GM19025 (cell line): Measurements from ENCODE around the gene GGCX.
"Not testable (repeated sequence)": the region's sequence is repeated elsewhere in the genome, so short reads cannot be mapped to it uniquely, and the experiment has no call there.

Experiments
- ATAC-seq: cut with Tn5 transposase; IDR thresholded peaks from one replicate; pipeline ENCODE4 v1.9.1; 2021; ENCODE audit warnings: mild to moderate bottlenecking, low read depth, moderate library complexity; ENCODE audit not compliant: unreplicated experiment

Gene GGCX

DNA sequence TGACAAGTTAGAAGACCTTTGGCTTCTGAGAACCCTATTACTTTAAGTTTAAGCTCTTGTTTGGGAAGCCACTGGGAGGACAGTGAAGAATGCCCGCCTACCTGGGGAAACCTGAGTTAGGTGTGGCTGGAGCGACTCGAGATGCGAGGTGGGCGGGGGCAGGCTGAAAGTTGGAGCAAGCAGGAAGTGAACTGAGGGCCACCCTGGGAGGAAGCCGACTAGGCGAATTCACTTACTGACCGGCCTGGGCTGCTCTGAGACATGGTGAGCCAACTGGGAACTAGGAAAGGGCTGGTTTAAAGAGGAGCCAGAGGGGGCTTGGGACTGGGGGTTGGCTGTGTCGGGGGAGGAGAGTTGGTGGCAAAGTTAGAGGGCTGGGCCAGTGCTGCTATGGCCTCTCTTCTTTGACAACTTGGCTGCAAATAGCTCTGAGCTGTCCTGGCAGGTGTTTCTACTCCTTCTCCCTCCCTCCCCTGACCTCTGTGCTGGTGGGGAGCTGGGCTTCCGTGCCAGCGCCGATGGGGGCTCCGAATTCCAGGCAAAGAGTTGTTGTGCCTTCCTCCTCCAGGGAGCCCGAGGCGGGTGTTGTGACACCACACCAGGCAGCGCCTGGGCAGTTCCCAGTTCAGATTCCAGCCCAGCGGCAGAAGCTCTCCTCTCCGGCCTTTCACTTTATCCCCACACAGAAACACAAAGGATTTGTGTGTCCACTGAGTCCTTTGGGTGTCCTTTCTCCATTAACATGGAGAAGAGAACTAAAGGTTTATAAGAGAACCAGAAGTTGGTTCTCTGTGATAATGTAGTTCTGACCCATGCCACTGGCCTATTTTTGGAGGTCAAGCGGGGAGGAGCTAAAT, 16.3 kb upstream of the GGCX start, which contains the start of gene VAMP8:
Gene VAMP8, plus strand, starts transcription at position 201 of the 857 bp plus-strand sequence. Its CDS starts 61 bp downstream, at position 262.
- peak; percentile 74 for ATAC-seq

DNA sequence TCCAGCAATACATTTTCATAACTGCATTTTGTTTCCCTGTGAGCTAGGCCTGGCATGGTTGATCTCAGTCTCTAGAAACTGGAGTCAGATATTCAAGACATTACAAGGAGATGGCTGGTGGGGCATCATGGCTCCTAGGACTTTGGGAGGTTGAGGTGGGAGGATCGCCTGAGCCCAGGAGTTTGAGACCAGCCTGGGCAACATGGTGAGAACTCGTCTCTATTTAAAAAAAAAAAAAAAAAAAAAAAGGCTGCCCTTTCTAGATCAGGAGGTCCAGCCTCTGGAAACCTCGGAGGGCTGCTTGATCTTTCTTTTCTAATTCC, 15.7 kb upstream of the GGCX start:
- ATAC-seq = no peak

DNA sequence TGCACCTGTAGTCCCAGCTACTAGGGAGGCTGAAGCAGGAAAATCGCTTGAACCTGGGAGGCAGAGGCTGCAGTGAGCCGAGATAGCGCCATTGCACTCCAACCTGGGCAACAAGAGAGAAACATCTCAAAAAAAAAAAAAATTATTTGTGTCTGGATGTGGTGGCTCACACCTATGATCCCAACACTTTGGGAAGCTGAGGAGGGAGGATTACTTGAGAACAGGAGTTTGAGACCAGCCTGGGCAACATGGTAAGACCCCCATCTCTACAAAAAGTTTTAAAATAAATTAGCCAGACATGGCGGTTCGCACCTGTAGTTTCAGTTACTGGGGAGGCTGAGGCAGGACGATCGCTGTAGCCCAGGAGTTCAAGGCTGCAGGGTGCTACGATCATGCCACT, 14.4 kb upstream of the GGCX start:
- no peak for ATAC-seq

DNA sequence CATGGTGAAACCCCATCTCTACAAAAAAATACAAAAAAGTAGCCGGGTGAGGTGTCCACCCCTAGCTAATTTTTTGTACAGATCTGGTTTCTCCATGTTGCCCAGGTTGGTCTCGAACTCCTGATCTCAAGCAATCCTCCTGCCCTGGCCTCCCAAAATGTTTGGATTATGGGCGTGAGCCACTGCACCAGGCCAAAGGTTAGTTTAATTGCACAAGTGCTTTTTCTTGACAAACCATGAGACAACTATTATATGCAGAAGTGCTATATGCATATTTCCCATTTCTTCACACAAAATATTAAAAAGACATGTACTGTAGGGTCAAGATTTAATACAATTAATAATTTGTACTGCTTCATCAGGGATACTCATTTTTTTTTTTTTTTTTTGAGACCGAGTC, 5.0 kb upstream of the GGCX start:
- ATAC-seq = no peak

DNA sequence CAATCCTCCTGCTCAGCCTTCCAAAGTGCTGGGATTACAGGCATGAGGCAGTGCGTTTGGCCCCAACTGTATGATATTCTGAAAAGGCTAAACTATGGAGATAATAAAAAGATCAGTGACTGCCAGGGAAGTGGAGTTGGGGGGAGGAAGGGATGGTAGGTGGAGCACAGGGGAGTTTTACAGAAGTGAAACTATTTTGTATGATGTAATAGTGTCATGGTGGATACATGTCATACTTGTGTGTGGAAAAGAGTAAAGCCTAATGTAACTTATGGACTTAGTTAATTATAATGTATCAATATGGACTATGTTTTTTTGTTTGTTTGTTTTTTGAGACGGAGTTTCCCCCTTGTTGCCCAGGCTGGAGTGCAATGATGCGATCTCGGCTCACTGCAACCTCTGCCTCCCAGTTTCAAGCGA, 2.9 kb upstream of the GGCX start:
- no peak for ATAC-seq

DNA sequence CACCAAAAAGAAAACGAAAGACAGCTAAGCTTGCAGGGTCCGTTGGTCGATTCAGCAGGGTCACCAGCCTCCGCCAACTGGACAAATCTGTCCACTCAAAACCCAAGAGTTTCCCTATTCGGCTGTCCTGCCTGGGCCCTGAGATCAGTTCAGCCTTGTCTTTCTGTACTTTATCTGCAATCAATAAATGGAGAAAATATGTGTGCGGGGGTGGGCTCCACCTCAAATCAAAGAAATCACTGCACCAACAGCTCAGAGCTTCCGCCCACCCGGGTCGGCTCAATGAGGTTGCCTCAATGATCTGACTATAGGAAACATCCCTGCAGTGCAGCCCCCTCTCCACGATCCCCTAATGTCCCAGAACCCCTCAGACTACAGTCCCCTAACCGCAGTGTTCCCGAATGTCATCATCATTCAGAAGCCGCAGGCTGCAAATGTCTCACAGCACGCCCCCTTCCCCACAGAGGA, 447 bp downstream of the GGCX start:
- peak; percentile 5 for ATAC-seq

DNA sequence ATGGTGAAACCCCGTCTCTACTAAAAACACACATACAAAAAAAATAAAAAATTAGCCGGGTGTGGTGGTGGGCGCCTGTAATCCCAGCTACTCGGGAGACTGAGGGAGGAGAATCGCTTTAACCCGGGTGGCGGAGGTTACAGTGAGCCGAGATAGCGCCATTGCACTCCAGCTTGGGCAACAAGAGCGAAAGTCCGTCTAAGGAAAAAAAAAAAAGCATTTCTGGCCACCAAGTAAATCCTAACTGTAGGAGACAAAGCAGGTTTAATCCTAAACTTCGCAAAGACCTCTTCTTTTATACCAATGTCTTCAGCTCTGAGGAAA, 928 bp downstream of the GGCX start:
- not testable (repeated sequence) for ATAC-seq

DNA sequence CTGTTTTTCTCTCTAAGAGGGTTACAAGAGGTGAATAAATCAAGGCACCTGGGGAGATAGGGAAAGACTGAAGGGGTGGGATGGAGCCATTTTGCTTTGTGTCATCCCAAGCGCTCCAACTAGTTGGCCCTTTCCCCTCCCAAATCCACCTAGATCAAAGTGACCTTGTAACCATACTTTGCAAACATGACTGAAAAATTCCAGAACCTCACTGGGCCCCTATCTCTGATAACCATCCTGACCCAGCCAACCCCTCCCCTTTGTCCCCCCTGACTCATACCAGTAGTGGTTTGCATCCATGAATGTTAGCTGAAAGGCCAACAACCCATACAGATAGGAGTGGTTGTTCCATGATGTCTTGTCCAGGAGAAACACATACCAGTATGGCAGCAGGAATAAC, 3.1 kb downstream of the GGCX start:
- ATAC-seq = no peak

DNA sequence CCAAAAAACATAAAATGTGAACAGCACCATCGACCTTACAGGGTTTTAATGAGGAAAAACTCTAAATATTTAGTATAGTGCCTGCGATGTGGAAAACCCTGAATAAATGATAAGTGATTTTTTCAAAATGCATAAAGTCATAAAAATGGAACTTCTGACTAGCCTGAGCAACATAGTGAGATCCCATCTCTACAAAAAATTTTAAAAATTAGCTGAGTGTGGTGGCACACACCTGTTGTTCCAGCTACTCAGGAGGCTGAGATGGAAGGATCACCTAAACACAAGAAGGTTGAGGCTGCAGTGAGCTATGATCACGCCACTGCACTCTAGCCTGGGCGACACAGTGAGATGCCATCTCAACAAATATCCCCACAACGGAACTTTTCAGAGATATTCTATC, 4.2 kb downstream of the GGCX start:
- ATAC-seq = no peak

DNA sequence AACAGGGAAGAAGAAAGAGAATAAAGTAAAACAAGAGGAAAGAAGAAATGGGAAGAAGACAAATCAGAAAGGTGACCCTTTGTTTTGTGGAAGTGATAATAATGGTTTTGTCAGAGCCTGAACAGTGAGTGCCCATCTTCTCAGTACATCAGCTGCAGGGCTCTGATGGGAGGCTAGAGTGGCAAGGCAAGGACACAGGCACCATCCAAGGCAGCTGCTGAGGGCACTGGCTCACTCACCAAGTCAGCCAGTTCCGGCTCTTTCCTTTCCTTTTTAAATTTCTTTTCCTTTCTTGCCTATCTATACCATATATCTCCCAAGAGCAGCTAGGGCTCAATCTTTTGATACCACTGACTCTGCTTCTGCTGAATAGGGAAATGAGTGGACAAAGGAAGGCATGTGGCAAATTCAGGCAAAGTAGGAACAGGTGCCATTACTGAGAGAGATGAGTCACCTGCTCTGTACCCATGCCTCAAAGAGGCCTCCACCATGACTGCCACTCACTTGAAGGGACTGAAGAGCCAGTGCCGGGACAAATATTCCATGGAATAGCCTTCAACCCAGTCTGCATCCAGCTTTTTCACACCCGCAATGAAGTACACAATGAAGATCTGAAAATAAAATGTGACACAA, 6.2 kb downstream of the GGCX start:
- no peak for ATAC-seq

DNA sequence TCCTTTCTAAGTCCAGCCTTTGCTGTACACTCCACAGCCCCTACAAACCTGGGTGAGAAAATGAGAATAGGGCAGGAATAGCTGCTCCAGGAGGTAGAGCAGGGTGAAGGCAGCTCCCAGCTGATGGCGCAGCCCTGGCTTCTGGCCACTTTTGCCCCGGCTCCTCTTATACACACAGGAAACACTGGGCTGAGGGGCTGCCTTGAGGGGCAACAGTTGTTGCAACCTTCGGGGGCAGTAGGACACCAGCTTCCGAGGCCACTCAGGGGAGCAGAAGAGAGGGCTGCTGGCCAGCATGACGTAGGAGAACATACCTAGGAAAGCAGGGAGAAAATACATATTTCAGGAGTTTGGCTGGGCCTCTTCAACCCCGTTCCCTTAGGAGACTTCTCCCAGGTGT, 8.1 kb downstream of the GGCX start:
- no peak for ATAC-seq

DNA sequence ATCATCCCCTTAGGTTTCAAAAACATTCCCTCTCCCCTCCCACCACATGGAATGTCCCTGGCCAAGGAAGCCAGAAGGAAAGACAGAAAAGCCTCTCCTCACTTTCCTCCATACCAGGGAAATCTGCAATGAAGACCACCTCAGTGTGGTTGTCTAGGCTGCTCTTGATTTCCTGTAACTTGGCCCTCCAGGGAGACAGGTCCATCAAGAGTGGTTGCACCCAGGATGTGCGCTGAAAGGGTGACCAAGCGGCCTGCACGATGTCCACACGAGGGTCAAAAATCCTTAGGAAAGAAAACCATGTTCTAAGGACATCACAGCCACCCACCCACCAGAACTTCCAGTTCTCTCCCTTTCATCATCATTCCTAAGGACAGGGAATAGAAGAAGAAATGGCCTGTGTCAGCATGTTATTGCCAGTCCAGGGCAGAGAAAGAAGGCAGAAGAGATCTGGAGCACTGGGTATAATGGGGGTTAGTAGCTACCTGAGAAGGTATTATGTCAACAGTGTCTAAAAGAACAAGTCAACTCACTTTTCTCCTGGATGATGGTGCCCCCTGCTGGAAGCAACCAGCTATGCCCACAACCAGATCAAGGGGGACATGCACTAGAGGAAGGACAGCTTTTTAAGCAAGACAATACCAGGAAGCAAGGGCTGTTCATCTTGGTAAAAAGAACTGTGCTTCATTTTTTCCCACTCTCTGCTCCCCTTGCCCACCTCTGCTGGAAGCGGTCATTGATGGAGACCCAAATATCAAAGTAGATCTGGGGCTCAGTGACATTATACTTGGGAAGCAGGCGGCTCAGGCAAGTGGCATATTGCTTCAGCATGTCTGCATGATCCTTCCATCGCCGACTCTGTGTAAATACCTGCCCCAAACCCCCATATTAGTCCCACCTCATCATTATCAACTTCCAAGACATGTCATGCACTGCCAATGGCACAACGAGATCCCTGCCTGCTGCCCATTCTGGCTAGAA, 9.3 kb downstream of the GGCX start:
- ATAC-seq = no peak

DNA sequence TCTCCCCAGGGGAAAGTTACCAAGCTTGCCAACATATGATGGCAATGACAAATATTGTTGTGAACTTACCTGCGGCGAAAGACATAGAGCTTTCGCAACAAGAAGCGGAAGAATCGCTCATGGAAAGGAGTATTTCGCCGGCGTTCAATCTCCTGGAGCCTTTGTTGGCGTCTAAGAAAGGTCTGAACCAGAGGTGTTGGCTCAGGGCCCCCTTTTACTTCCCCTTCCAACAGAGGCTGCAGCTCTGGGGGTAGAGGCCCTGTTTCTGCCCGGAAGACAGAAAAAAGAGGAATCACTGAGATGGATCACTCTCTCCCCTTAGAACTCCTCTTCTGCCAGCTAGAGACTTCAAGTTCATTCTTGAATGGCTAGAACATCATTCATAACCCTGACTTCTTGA, 10.8 kb downstream of the GGCX start:
- no peak for ATAC-seq

DNA sequence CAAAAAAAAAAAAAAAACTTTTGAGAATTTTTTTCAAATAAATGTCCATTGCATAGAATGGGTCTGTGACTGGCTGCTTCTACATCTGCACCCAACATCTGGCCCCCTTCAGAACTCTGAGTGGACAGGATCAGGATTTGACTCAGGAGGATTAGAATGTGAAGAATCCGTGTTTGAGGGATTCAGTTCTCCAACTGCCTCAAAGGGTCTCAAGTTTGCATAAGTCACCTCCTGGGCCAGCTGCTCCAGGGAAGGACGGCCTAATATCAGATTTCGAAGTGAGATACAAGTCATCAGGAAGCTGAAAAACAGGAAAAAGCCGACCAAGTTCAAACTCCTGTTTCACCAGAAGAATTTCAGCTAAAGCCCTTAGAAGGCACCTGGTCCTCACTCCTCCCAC, 11.5 kb downstream of the GGCX start:
- no peak for ATAC-seq

DNA sequence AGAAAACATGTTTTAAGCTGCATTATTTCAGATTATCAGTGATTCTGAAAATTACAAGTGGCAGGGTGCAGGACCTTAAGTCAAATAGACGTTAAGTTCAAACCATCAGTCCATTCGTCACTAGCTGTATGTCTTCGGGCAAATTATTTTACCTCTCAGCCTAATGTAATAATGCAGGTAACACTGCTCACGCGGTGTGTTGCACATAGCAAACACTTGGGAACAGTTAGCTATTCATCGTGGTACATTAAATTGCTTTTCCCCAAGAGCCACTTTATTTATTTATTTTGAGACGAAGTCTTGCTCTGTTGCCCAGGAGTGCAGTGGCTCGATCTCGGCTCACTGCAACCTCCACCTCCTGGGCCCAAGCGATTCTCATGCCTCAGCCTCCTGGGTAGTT, 12.2 kb downstream of the GGCX start:
- ATAC-seq = no peak

DNA sequence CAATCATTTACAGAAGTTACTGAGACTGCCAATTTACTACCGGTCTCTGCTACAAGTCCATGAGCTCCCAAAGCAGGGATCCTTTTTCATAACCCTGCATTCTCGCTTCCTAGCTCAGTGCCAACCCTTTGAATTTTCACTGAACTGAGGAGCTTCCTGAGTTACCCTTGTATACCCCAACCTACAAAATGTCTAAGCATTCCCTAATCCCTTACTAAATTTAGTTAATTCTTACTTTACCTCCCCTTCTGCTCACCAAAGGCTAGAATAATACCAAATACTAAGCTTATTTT, 12.7 kb downstream of the GGCX start:
- no peak for ATAC-seq

DNA sequence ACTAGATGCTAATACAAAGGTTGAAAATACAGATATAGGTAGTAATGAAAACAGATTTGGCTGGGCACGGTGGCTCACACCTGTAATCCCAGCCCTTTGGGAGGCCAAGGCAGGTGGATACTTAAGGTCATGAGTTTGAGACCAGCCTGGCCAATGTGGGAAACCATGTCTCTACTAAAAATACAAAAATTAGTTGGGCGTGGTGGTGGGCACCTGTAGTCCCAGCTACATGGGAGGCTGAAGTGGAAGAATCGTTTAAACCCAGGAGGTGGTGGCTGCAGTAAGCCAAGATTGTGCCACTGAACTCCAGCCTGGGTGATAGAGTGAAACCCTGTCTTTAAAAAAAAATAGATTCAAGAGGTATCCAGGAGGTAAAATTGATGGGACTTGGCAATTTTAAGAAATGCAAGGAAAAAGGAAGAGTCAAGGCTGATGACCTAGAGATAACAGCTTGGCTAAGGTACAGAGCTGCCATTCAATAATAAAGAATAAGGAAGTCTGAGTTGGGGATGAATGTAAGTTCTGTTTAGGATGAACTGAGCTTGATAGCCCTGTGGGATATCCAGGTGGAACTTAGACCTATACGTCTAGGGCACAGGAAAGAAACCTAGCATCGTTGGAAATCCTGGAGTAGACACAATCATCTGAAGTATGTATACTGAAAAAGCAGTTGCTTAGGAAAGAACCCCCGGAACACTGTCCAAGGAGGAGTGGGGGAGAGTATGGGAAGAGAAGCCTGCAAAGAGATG, 13.3 kb downstream of the GGCX start:
- ATAC-seq = no peak

DNA sequence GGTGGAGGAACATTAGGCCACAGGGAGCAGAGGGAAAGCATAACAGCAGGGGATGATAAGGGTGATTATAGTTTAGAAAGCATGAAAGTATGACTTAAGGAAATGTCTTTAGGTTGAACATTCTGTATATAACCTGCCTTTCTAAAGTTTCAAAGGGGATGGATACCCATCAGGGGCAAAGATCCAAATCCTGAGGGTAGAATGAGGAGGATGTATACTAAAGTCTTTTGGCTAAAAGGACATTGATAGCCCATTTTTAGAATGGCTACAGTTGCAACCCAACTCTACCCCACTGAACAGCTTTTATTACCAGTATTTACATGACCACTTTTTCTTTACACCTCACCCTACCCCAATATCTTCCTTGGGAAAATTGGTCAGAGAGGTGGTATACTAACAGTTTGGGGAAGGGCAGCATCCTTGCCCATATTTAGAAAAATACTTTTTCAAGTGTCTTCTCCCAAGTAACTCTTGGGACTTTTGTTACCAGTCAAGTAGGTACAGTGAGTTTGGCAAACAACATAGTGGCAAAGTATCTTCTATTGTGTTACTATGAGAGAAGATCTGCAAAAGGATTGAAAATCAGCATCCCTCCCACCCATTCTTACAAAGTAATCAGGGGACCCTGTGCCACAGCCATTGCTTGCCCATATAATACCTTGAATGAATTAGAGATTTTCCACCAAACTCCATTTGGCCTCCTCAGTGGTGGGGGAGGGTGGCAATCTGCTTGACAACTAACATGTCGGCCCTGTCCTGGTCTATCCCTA, 14.0 kb downstream of the GGCX start:
- no peak for ATAC-seq

DNA sequence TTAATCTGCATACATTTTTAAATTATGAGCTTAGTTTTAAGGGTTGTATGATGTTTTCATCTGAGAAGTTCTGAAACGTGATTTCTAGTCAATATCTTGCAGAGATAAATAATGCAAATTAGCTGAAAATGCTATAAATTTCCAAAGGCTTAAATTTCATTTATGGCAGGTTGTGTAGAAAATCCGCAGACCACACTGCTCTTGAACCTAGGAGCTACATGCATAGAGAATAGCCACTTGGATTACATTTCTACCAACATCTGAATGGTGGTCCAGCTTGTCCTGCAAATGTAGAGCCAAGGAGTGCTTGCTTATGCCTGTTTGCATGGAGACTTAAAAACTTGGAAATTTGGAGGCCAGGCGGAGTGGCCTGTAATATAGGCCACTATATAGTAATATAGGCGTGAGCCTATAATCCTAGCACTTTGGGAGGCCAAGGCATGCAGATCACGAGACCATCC, 15.5 kb downstream of the GGCX start:
- ATAC-seq = no peak
